Ovary (tissue), 3 donors: ENCODE measurements around the gene CSF3R.

Experiments used
- EP300 ChIP-seq: sonication (generic); formaldehyde crosslinking; IDR thresholded peaks from one replicate; pipeline ENCODE4 v1.6.1; 2017; ENCODE audit warnings: antibody characterized with exemption
- POLR2A ChIP-seq: fragments of 450-650 bp; IDR thresholded peaks from one replicate; pipeline ENCODE4 v1.6.1; 2017; ENCODE audit warnings: antibody characterized with exemption, mild to moderate bottlenecking, moderate library complexity
- TF ChIP-seq, protein P1 (sequence below), 3 donors: fragments of 450-650 bp in 2 of 3; fragments of 200-600 bp in 1 of 3; IDR thresholded peaks; one replicate each; pipeline versions ENCODE4 v1.5.1 to v1.8.0; 2016 to 2022; ENCODE audit warnings: antibody characterized with exemption in 3 of 3, mild to moderate bottlenecking in 1 of 3
- donor health status: DM: no; HTN: no; CAD: no.

DNA sequence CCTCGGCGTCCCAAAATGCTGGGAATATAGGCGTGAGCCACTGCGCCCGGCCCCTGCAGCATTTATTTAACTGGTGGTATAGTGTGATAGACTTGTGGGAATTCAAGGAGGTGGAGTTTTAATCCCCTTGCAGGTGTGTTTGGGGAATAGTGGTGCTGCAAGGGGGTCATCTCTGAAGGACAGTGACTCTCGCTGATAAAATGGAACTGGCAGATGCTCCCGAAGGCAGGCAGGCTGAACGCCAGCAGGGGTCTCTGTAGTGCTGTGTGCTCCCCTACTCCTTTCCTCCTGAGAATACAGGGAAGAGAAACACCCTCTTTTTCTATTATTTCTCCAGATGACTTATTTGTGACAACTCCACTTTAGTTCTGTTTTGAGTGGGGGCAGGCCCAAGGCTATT, 36.4 kb downstream of the CSF3R start:
- TF ChIP-seq, protein P1, sequence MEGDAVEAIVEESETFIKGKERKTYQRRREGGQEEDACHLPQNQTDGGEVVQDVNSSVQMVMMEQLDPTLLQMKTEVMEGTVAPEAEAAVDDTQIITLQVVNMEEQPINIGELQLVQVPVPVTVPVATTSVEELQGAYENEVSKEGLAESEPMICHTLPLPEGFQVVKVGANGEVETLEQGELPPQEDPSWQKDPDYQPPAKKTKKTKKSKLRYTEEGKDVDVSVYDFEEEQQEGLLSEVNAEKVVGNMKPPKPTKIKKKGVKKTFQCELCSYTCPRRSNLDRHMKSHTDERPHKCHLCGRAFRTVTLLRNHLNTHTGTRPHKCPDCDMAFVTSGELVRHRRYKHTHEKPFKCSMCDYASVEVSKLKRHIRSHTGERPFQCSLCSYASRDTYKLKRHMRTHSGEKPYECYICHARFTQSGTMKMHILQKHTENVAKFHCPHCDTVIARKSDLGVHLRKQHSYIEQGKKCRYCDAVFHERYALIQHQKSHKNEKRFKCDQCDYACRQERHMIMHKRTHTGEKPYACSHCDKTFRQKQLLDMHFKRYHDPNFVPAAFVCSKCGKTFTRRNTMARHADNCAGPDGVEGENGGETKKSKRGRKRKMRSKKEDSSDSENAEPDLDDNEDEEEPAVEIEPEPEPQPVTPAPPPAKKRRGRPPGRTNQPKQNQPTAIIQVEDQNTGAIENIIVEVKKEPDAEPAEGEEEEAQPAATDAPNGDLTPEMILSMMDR (IDR thresholded peaks at IDR 0.05) = no peak
- TF ChIP-seq POLR2A (no peak), EP300 (no peak)
